Psoas muscle (tissue), 8 donors: ENCODE data around the gene NUDT22. TPM values are rescaled to one million over a fixed set of nuclear protein-coding genes. Genes with fewer than 3 reads are reported as not detected.

ENCODE experiments used
- ATAC-seq, 4 donors: fragments of 200-7000 bp; cut with Tn5 transposase; one replicate each; pipeline ENCODE4 v1.9.1; 2020; ENCODE audit warnings: moderate library complexity in 3 of 4, mild to moderate bottlenecking in 2 of 4
- DNase-seq, 2 donors: peaks; one replicate each; pipeline ENCODE4 v3.0.0-alpha.2; 2020
- H3K27ac ChIP-seq: fragments of 200-600 bp; one replicate; pipeline ENCODE4 v1.8.0; 2022
- H3K27me3 ChIP-seq, 3 donors: fragments of 200-600 bp in 1 of 3; one replicate each; pipeline versions ENCODE4 v1.6.1 to v1.8.0; 2013 to 2022; ENCODE audit warnings: low read length in 2 of 3, mild to moderate bottlenecking in 2 of 3, moderate library complexity in 1 of 3; ENCODE audit not compliant: insufficient read depth in 3 of 3
- H3K36me3 ChIP-seq, 2 donors: fragments of 200-600 bp in 1 of 2; one replicate each; pipeline versions ENCODE4 v1.6.1 to v1.8.0; 2013 to 2022; ENCODE audit warnings: low read depth in 1 of 2, mild to moderate bottlenecking in 1 of 2, moderate library complexity in 1 of 2; ENCODE audit not compliant: insufficient read depth in 1 of 2
- H3K4me1 ChIP-seq: fragments of 200-600 bp; one replicate; pipeline ENCODE4 v1.8.0; 2022
- H3K4me3 ChIP-seq: fragments of 200-600 bp; one replicate; pipeline ENCODE4 v1.8.0; 2022; ENCODE audit warnings: mild to moderate bottlenecking
- H3K9me3 ChIP-seq: fragments of 200-600 bp; one replicate; pipeline ENCODE4 v1.8.0; 2022
- WGBS, 3 donors: extraction: QIAGEN DNeasy Blood & Tissue Kit; methylation state at CpG; one replicate each; pipeline versions ENCODE4 v1.1.6 to v1.1.7; 2013; 5-methylcytosine and 5-hydroxymethylcytosine counted together
- intact Hi-C, 2 donors: fragments of 100-400 bp; cut with DNase I; formaldehyde crosslinking; loops; one replicate each; pipeline versions ENCODE4 v1.11.0 to v1.14.2; 2022
- polyA plus RNA-seq, 3 donors: library from polyadenylated mRNA; stranded (reverse); fragments of 200-250 nt; gene quantifications; one replicate each; pipeline ENCODE4 v1.2.3, GENCODE V29; 2013
- total RNA-seq, 4 donors: library from RNA; stranded (reverse); fragmentation: NEBNext Ultra II Directional in 2 of 4; extraction: Animal tissue kit (Norgen Biotek cat#: 25700) in 2 of 4; gene quantifications; one replicate each; pipeline versions ENCODE4 v1.2.1 to v1.2.4, GENCODE V29; 2021 to 2023
- TF ChIP-seq, protein P1 (sequence below): fragments of 200-600 bp; IDR thresholded peaks from one replicate; pipeline ENCODE4 v1.8.0; 2022; ENCODE audit warnings: antibody characterized with exemption
- donor health status: healthy with polysubstance abuse.
- donor health status: DM: no; HTN: no; CAD: no; lungs with moderate emphysema.
- donor health status: Bipolar disorder and iron deficiency.
- donor health status: healthy.
- donor health status: DM: yes; HTN: yes; CAD: no.
- donor health status: DM: no; HTN: no; CAD: no.
- donor health status: DM: no; HTN: no; CAD: no.
- donor health status: DM: yes; HTN: yes; CAD: no.

The NUDT22 gene
- total and polyA plus RNA-seq, 7 donors, result 31.6 to 59.3 (median 43.5) TPM

DNA sequence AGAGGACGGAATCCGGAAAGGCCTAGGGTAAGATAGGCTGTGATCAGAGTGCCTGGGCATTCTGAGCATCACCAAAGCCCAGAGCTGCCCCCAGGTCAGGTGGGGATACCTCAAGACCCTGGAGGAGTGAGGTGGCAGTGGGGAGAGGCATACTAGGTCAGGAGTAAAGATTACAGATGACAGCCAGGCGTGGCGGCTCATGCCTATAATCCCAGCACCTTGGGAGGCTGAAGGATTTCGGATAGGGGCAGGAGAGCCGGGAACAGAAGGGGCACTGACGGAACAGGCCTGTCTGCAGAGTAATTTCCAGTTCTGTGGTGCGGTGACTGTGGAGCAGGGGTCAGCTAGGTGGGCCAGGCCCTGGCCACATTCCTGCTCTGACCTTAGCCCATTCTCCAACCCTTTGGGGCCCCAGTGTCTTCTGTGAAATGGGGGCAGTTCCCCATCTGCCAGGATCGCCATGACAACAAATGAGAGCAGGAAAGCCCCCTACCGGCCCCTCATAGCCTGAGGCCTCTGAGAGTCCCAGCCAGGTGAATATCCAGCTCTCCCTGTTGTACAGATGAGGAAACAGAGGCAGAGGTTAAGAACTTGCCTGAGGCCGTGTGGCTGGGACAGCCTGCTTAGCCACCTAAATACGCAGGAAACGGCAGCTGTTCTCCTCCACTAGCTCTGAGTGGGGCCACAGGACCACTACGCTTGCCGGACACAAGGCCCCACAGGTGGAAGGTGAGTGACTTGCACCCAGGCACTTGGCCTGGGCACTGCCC lies 49.1 kb downstream of the NUDT22 start:
- no peak for ATAC-seq
- Histone ChIP-seq H3K36me3 (peaks cover 0 to 44% of the 10 kb centered on the region in 2 donors), H3K4me3 (no peak overlapping the region), H3K27ac (no peak overlapping the region), H3K27me3 (no peaks in the 10 kb centered on the region), H3K9me3 (no peaks in the 10 kb centered on the region), H3K4me1 (peaks cover 7% of the 10 kb centered on the region)
- TF ChIP-seq, protein P1, sequence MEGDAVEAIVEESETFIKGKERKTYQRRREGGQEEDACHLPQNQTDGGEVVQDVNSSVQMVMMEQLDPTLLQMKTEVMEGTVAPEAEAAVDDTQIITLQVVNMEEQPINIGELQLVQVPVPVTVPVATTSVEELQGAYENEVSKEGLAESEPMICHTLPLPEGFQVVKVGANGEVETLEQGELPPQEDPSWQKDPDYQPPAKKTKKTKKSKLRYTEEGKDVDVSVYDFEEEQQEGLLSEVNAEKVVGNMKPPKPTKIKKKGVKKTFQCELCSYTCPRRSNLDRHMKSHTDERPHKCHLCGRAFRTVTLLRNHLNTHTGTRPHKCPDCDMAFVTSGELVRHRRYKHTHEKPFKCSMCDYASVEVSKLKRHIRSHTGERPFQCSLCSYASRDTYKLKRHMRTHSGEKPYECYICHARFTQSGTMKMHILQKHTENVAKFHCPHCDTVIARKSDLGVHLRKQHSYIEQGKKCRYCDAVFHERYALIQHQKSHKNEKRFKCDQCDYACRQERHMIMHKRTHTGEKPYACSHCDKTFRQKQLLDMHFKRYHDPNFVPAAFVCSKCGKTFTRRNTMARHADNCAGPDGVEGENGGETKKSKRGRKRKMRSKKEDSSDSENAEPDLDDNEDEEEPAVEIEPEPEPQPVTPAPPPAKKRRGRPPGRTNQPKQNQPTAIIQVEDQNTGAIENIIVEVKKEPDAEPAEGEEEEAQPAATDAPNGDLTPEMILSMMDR, result no peak
- intact Hi-C loops, result no loop called here
- no peak for DNase-seq
- WGBS, 3 donors, result 89 to 93% (median 91%) methylated on average over 15 of the region's 15 CpGs

DNA sequence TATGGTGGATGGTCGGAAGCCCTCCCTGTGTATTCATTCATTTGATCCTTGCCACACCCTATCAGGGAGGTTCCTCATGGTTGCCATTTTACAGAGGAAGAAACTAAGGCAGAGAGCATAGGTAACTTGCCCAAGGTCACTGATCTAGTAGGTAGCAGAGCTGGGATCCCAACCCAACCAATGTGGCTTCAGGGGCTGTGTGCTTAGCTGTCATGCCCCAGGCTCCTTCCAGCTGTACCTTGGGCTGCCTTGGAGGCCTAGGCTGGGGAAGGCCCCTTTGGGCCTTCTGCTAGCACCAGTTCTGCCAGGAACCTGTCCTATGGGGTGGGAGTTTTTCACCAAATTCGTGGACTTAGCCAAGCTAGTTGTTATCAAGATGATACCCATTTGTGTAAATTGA lies 49.8 kb downstream of the NUDT22 start:
- DNase-seq (no peak), ATAC-seq (no peak)
- Histone ChIP-seq H3K4me3 (no peak overlapping the region), H3K4me1 (peaks cover 7% of the 10 kb centered on the region), H3K36me3 (peaks cover 0 to 44% of the 10 kb centered on the region in 2 donors), H3K27me3 (no peaks in the 10 kb centered on the region), H3K27ac (no peak overlapping the region), H3K9me3 (no peaks in the 10 kb centered on the region)
- WGBS, 3 donors, result 81 to 87% (median 81%) methylated on average over 2 of the region's 2 CpGs
- intact Hi-C loops, result no loop called here
- TF ChIP-seq, protein P1, result no peak

DNA sequence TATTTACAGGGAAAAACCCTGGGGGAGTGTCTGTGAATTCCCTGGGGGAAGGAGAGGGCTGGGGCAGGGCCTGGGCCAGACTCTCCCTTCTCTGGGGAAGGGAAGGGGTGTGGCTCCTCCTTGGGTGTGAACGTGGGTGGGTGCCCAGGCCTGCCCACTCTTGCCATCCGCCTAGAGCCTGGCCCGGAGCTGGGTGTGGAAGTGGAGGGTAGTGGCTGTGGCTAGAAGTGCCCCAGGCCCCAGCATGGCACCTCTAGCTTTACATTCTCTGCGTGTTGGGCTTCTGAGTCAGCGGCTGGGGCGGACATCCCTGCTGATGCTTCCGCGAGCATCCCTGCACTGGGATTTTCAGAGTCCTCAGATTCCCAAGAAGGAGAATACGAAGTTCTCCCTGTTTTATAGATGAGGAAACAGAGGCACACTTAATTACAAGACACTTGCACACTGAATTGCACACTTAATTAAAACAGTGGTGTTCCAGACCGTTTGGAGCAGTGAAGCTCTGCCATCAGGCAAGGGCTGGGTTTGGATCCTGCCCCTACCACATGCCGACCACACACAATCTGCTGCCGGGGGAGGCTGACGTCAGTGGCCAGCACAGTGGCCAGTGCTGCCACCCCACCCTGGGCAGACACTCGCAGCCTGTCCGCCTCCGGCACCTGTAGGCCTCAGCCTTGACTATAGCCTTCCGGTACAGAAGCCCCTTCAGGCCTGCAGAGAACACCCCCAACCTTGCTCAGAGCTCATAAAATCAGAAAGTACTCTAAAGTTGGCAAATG lies 50.8 kb downstream of the NUDT22 start:
- H3K4me1 ChIP-seq, result peaks cover 5% of the 10 kb centered on the region
- no peak overlapping the region for H3K4me3 ChIP-seq
- 75 to 85% (median 76%) methylated on average over 17 of the region's 17 CpGs for WGBS, 3 donors
- no peaks in the 10 kb centered on the region for H3K9me3 ChIP-seq
- intact Hi-C loops, result no loop called here
- peaks cover 0 to 52% of the 10 kb centered on the region in 2 donors for H3K36me3 ChIP-seq
- TF ChIP-seq, protein P1, result no peak
- H3K27me3 ChIP-seq, result no peaks in the 10 kb centered on the region
- H3K27ac ChIP-seq, result no peak overlapping the region
- DNase-seq, result no peak
- no peak for ATAC-seq

DNA sequence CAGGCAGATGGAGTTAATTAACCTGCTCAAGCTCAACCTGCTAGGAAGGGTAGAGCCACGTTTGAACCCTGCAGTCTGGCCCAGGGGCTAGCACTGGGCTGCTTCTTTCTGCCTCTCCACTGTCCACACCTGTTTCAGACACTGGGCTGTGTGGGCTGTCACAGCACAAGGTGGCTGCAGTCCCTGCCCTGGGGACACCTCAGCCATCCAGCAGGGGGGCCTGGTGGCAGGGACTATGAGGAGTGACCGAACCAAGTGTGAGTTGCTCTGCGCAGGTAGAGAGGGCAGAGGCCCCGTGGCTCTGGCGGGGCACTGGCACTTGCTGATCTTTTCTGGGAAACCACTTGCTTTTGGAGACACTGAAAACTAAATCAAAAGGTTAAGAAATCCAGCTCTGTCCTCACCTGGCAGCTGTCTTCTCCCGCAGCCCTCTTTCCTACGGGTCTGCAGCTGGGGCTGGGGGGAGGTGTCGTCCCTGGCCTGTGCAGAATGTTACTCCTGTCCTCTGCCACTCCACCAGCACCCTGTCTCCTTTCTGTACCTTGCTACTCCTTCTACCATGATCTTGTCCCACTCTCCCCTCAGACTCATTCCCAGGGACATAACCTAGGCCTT lies 52.6 kb downstream of the NUDT22 start:
- H3K36me3 ChIP-seq, result peaks cover 0 to 63% of the 10 kb centered on the region in 2 donors
- no peak overlapping the region for H3K27ac ChIP-seq
- DNase-seq (no peak), ATAC-seq (no peak)
- intact Hi-C loops, result no loop called here
- H3K9me3 ChIP-seq, result no peaks in the 10 kb centered on the region
- TF ChIP-seq, protein P1, result no peak
- H3K4me3 ChIP-seq, result no peak overlapping the region
- H3K4me1 ChIP-seq, result peaks cover 6% of the 10 kb centered on the region
- no peaks in the 10 kb centered on the region for H3K27me3 ChIP-seq
- WGBS, 3 donors, result 80 to 85% (median 81%) methylated on average over 8 of the region's 8 CpGs

Other genes starting within 250 kb of the NUDT22 start
- gene OTUB1, start 239.8 kb upstream of the NUDT22 start, total RNA-seq, result 10 to 100 TPM; 39.4 to 47.8 (median 40.8) TPM
- gene OTUB1, start 239.8 kb upstream of the NUDT22 start, polyA plus RNA-seq, result 10 to 100 TPM; 49.1 to 75.4 (median 72.7) TPM
- gene FLRT1, start 190.3 kb upstream of the NUDT22 start, total RNA-seq, result under 1 TPM in 3 of 4 donors, not detected in 1; 0.08 to 0.10 (median 0.08) TPM
- under 1 TPM in 2 of 3 donors, not detected in 1; 0.03 to 0.05 TPM for gene FLRT1, start 190.3 kb upstream of the NUDT22 start, polyA plus RNA-seq
- gene MACROD1, start 60.2 kb upstream of the NUDT22 start, total RNA-seq, result 100 to 1,000 TPM; 151 to 206 (median 182) TPM
- 100 to 1,000 TPM; 147 to 281 (median 177) TPM for gene MACROD1, start 60.2 kb upstream of the NUDT22 start, polyA plus RNA-seq
- gene STIP1, start 40.1 kb upstream of the NUDT22 start, total RNA-seq, result 100 to 1,000 TPM; 124 to 194 (median 162) TPM
- gene STIP1, start 40.1 kb upstream of the NUDT22 start, polyA plus RNA-seq, result 100 to 1,000 TPM; 158 to 207 (median 205) TPM
- gene FERMT3, start 19.6 kb upstream of the NUDT22 start, total RNA-seq, result 10 to 100 TPM in 1 of 4 donors, 1 to 10 TPM in 3; 6.7 to 11.7 (median 8.4) TPM
- gene FERMT3, start 19.6 kb upstream of the NUDT22 start, polyA plus RNA-seq, result 1 to 10 TPM; 2.5 to 4.3 (median 3.0) TPM
- 100 to 1,000 TPM in 1 of 4 donors, 10 to 100 TPM in 3; 49.6 to 131 (median 92.5) TPM for gene TRPT1, start 88 bp upstream of the NUDT22 start, total RNA-seq
- gene TRPT1, start 88 bp upstream of the NUDT22 start, polyA plus RNA-seq, result 100 to 1,000 TPM in 2 of 3 donors, 10 to 100 TPM in 1; 88.9 to 109 (median 103) TPM
- gene DNAJC4, start 4.3 kb downstream of the NUDT22 start, total RNA-seq, result 10 to 100 TPM; 22.9 to 45.8 (median 30.5) TPM
- gene DNAJC4, start 4.3 kb downstream of the NUDT22 start, polyA plus RNA-seq, result 10 to 100 TPM; 29.3 to 39.7 (median 29.6) TPM
- 100 to 1,000 TPM in 2 of 4 donors, 10 to 100 TPM in 2; 77.0 to 125 (median 103) TPM for gene VEGFB, start 8.3 kb downstream of the NUDT22 start, total RNA-seq
- 100 to 1,000 TPM in 1 of 3 donors, 10 to 100 TPM in 2; 80.4 to 104 (median 100.0) TPM for gene VEGFB, start 8.3 kb downstream of the NUDT22 start, polyA plus RNA-seq
- gene FKBP2, start 14.8 kb downstream of the NUDT22 start, total RNA-seq, result 10 to 100 TPM; 17.8 to 26.6 (median 22.3) TPM
- 100 to 1,000 TPM in 1 of 3 donors, 10 to 100 TPM in 2; 45.4 to 228 (median 85.1) TPM for gene FKBP2, start 14.8 kb downstream of the NUDT22 start, polyA plus RNA-seq
- gene PPP1R14B, start 20.7 kb downstream of the NUDT22 start, total RNA-seq, result 100 to 1,000 TPM; 129 to 395 (median 209) TPM
- 100 to 1,000 TPM; 206 to 522 (median 236) TPM for gene PPP1R14B, start 20.7 kb downstream of the NUDT22 start, polyA plus RNA-seq
- 10 to 100 TPM in 1 of 4 donors, 1 to 10 TPM in 3; 5.9 to 10.4 (median 8.2) TPM for gene PLCB3, start 25.3 kb downstream of the NUDT22 start, total RNA-seq
- 1 to 10 TPM; 3.8 to 4.7 (median 4.6) TPM for gene PLCB3, start 25.3 kb downstream of the NUDT22 start, polyA plus RNA-seq
- 10 to 100 TPM; 29.8 to 32.6 (median 30.4) TPM for gene BAD, start 58.4 kb downstream of the NUDT22 start, total RNA-seq
- 100 to 1,000 TPM in 1 of 3 donors, 10 to 100 TPM in 2; 27.7 to 135 (median 69.1) TPM for gene BAD, start 58.4 kb downstream of the NUDT22 start, polyA plus RNA-seq
- 10 to 100 TPM; 13.8 to 20.7 (median 17.6) TPM for gene GPR137, start 59.6 kb downstream of the NUDT22 start, total RNA-seq
- gene GPR137, start 59.6 kb downstream of the NUDT22 start, polyA plus RNA-seq, result 10 to 100 TPM; 14.2 to 49.9 (median 17.7) TPM
- not detected for gene KCNK4, start 65.0 kb downstream of the NUDT22 start, total RNA-seq
- gene KCNK4, start 65.0 kb downstream of the NUDT22 start, polyA plus RNA-seq, result not detected
- gene CATSPERZ, start 74.1 kb downstream of the NUDT22 start, total RNA-seq, result not detected
- gene CATSPERZ, start 74.1 kb downstream of the NUDT22 start, polyA plus RNA-seq, result under 1 TPM in 1 of 3 donors, not detected in 2; 0.05 TPM
- 100 to 1,000 TPM; 104 to 261 (median 146) TPM for gene ESRRA, start 79.2 kb downstream of the NUDT22 start, total RNA-seq
- gene ESRRA, start 79.2 kb downstream of the NUDT22 start, polyA plus RNA-seq, result 100 to 1,000 TPM; 274 to 362 (median 316) TPM
- 100 to 1,000 TPM in 1 of 4 donors, 10 to 100 TPM in 3; 78.1 to 135 (median 88.0) TPM for gene TRMT112, start 91.3 kb downstream of the NUDT22 start, total RNA-seq
- 100 to 1,000 TPM; 125 to 311 (median 190) TPM for gene TRMT112, start 91.3 kb downstream of the NUDT22 start, polyA plus RNA-seq
- gene PRDX5, start 91.8 kb downstream of the NUDT22 start, total RNA-seq, result 100 to 1,000 TPM; 122 to 178 (median 156) TPM
- 100 to 1,000 TPM; 304 to 323 (median 321) TPM for gene PRDX5, start 91.8 kb downstream of the NUDT22 start, polyA plus RNA-seq
- gene CCDC88B, start 113.9 kb downstream of the NUDT22 start, total RNA-seq, result 1 to 10 TPM; 1.4 to 2.9 (median 2.2) TPM
- 1 to 10 TPM; 2.5 to 3.6 (median 3.2) TPM for gene CCDC88B, start 113.9 kb downstream of the NUDT22 start, polyA plus RNA-seq
- gene RPS6KA4, start 132.9 kb downstream of the NUDT22 start, total RNA-seq, result 10 to 100 TPM in 3 of 4 donors, 1 to 10 TPM in 1; 9.5 to 15.9 (median 13.6) TPM
- gene RPS6KA4, start 132.9 kb downstream of the NUDT22 start, polyA plus RNA-seq, result 10 to 100 TPM; 11.5 to 13.8 (median 13.1) TPM